ENCODE results near the gene HOXA4. TPM values are rescaled to one million over a fixed set of nuclear protein-coding genes. Genes with fewer than 3 reads are reported as not detected.

The HOXA4 gene
- total and polyA plus RNA-seq, 2 of the 8 experiments (the other 6 are each of a cell fraction or from before 2014, with no cell fraction given): not detected

DNA sequence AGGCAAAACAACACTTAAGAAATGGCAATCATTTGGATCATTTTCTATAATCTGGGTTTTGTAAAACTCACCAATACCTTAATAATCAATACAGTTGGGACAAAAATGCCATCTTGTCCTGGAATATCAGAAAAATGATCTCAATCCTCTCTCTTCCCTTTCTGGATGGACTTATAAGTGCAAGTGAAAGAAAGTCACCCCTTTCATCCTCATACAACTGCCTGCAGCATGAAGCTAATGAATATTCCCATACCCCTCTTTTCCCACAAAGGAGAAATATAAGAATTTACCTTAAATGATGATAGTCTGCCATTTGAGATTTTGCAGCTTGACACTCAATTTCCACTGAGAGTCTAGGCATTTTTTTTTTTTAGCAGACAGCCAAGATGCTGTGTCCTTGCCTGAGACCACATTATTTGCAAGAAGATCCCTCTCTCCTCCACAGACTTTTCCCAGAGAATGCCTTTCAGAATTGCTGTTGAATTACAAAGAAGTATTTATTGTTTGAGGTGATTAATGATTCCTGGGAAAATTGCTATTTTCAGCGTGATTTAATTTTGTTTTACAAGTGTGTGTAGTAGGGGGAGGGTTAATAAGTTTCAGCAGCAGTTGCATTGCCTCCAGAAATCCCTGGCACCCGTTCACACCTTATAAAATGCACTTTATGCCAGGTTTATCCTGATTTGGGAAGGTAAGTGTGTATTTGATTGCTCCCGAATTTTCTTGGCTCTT, 3.8 kb downstream of the HOXA4 start (continued):
- TF ChIP-seq, protein P1, sequence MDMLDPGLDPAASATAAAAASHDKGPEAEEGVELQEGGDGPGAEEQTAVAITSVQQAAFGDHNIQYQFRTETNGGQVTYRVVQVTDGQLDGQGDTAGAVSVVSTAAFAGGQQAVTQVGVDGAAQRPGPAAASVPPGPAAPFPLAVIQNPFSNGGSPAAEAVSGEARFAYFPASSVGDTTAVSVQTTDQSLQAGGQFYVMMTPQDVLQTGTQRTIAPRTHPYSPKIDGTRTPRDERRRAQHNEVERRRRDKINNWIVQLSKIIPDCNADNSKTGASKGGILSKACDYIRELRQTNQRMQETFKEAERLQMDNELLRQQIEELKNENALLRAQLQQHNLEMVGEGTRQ (IDR thresholded peaks at IDR 0.05; ENCODE audit: low read length): no peak
- no peak for TF ChIP-seq TEAD4 (IDR thresholded peaks at IDR 0.05; ENCODE audit: low read depth, low read length)
- TF ChIP-seq CBX5 (IDR thresholded peaks at IDR 0.05; ENCODE audit: low read depth, low read length): no peak
- TF ChIP-seq RAD21 (IDR thresholded peaks at IDR 0.05 in 1 of 2, conservative IDR thresholded peaks at IDR 0.05 in 1 of 2; ENCODE audit: low read depth in 2 of 2, low read length in 2 of 2): no peak
- no peak for TF ChIP-seq KDM5A (IDR thresholded peaks at IDR 0.05; ENCODE audit: low read length)
- TF ChIP-seq POLR2AphosphoS5 (IDR thresholded peaks at IDR 0.05; ENCODE audit: low read depth, low read length): no peak
- no peak for TF ChIP-seq CBX8 (IDR thresholded peaks at IDR 0.05; ENCODE audit: borderline replicate concordance, low read depth, low read length)
- TF ChIP-seq BRCA1 (IDR thresholded peaks at IDR 0.05; ENCODE audit: low read depth, low read length): no peak
- no peak for TF ChIP-seq EZH2 (IDR thresholded peaks at IDR 0.05; ENCODE audit: low read depth, low read length, severe bottlenecking)
